ENCODE measurements around the gene CABCOCO1. TPM values are rescaled to one million over a fixed set of nuclear protein-coding genes. Genes with fewer than 3 reads are reported as not detected.

The CABCOCO1 gene
- polyA plus RNA-seq, 1 donor (not counting 4 experiments of a cell fraction or from before 2014, with no cell fraction given) = 0.17 TPM

GRCh38 chr10:61616611-61617010, 46.1 kb upstream of the CABCOCO1 start:
- DNase-seq (ENCODE audit: low read depth, low spot score) (no peak), FAIRE-seq (no peak)
- H3K27ac ChIP-seq (ENCODE audit: control insufficient read depth, insufficient read depth, low read length) = no peak overlapping the region
- H3K4me1 ChIP-seq (ENCODE audit: control insufficient read depth, extremely low read depth, insufficient read depth, low read length) = no peaks in the 10 kb centered on the region
- H3K9me3 ChIP-seq (ENCODE audit: control insufficient read depth, low read depth, low read length) = no peaks in the 10 kb centered on the region
- H3K9ac ChIP-seq (ENCODE audit: control insufficient read depth, extremely low read depth, insufficient read depth, low read length) = no peak overlapping the region
- no peaks in the 10 kb centered on the region for H3K36me3 ChIP-seq (ENCODE audit: control insufficient read depth in 2 of 2, extremely low read depth in 1 of 2, insufficient read depth in 2 of 2, low read length in 2 of 2)
- no peak for TF ChIP-seq CTCF (optimal IDR thresholded peaks at IDR 0.05 in 1 of 3, IDR thresholded peaks at IDR 0.05 in 1 of 3, conservative IDR thresholded peaks at IDR 0.05 in 1 of 3; ENCODE audit: extremely low read depth in 1 of 3, insufficient read depth in 2 of 3, low read length in 3 of 3)
- H3K4me3 ChIP-seq (ENCODE audit: control insufficient read depth in 2 of 3, extremely low read depth in 1 of 3, insufficient read depth in 2 of 3, low read depth in 1 of 3, low read length in 3 of 3) = no peak overlapping the region
- no peaks in the 10 kb centered on the region for H3K9me1 ChIP-seq (ENCODE audit: control insufficient read depth, extremely low read depth, insufficient read depth, low read length)
- dilution Hi-C loops (cut with MboI; ENCODE audit: extremely low pct_ligation_motif_present, low sequenced_read_pairs) = no loop called here
- no peak overlapping the region for H2AFZ ChIP-seq (ENCODE audit: control insufficient read depth, low read length)
- H4K20me1 ChIP-seq (ENCODE audit: control insufficient read depth, extremely low read depth, insufficient read depth, low read length) = no peaks in the 10 kb centered on the region
- H3K79me2 ChIP-seq (ENCODE audit: control insufficient read depth, insufficient read depth, low read length) = no peaks in the 10 kb centered on the region
- no peaks in the 10 kb centered on the region for H3K27me3 ChIP-seq (ENCODE audit: control insufficient read depth, extremely low read depth, insufficient read depth, low read length)
- no peak overlapping the region for H3K4me2 ChIP-seq (ENCODE audit: control insufficient read depth, extremely low read depth, insufficient read depth, low read depth, low read length)

GRCh38 chr10:61617180-61617579, 45.5 kb upstream of the CABCOCO1 start:
- Histone ChIP-seq H3K36me3 (ENCODE audit: control insufficient read depth in 2 of 2, extremely low read depth in 1 of 2, insufficient read depth in 2 of 2, low read length in 2 of 2) (no peaks in the 10 kb centered on the region), H3K4me2 (ENCODE audit: control insufficient read depth, extremely low read depth, insufficient read depth, low read depth, low read length) (no peak overlapping the region), H4K20me1 (ENCODE audit: control insufficient read depth, extremely low read depth, insufficient read depth, low read length) (no peaks in the 10 kb centered on the region), H3K79me2 (ENCODE audit: control insufficient read depth, insufficient read depth, low read length) (no peaks in the 10 kb centered on the region), H2AFZ (ENCODE audit: control insufficient read depth, low read length) (no peak overlapping the region), H3K4me3 (ENCODE audit: control insufficient read depth in 2 of 3, extremely low read depth in 1 of 3, insufficient read depth in 2 of 3, low read depth in 1 of 3, low read length in 3 of 3) (no peak overlapping the region), H3K9me1 (ENCODE audit: control insufficient read depth, extremely low read depth, insufficient read depth, low read length) (no peaks in the 10 kb centered on the region), H3K4me1 (ENCODE audit: control insufficient read depth, extremely low read depth, insufficient read depth, low read length) (no peaks in the 10 kb centered on the region), H3K27ac (ENCODE audit: control insufficient read depth, insufficient read depth, low read length) (no peak overlapping the region), H3K9me3 (ENCODE audit: control insufficient read depth, low read depth, low read length) (no peaks in the 10 kb centered on the region), H3K9ac (ENCODE audit: control insufficient read depth, extremely low read depth, insufficient read depth, low read length) (no peak overlapping the region), H3K27me3 (ENCODE audit: control insufficient read depth, extremely low read depth, insufficient read depth, low read length) (no peaks in the 10 kb centered on the region)
- DNase-seq (ENCODE audit: low read depth, low spot score) (no peak), FAIRE-seq (no peak)
- TF ChIP-seq EZH2 (IDR thresholded peaks at IDR 0.05; ENCODE audit: low read length) (no peak), CTCF (optimal IDR thresholded peaks at IDR 0.05 in 1 of 3, IDR thresholded peaks at IDR 0.05 in 1 of 3, conservative IDR thresholded peaks at IDR 0.05 in 1 of 3; ENCODE audit: extremely low read depth in 1 of 3, insufficient read depth in 2 of 3, low read length in 3 of 3) (no peak)
- dilution Hi-C loops (cut with MboI; ENCODE audit: extremely low pct_ligation_motif_present, low sequenced_read_pairs) = no loop called here
